IPS DF 4.7 (cell line): ENCODE data around the gene CCDC149.

Experiments
- DNase-seq: peaks from one replicate; pipeline ENCODE4 v3.0.0-alpha.2; 2013; ENCODE audit warnings: low spot score; ENCODE audit errors: extremely low read depth

The CCDC149 gene

GRCh38 chr4:24881508-24882196, 31.2 kb downstream of the CCDC149 start:
- no peak for DNase-seq

- no peak for DNase-seq
Observed at GRCh38 chr4:24880186-24880585, 32.7 kb downstream of the CCDC149 start.

GRCh38 chr4:24878636-24879016, 34.2 kb downstream of the CCDC149 start:
- no peak for DNase-seq

DNA sequence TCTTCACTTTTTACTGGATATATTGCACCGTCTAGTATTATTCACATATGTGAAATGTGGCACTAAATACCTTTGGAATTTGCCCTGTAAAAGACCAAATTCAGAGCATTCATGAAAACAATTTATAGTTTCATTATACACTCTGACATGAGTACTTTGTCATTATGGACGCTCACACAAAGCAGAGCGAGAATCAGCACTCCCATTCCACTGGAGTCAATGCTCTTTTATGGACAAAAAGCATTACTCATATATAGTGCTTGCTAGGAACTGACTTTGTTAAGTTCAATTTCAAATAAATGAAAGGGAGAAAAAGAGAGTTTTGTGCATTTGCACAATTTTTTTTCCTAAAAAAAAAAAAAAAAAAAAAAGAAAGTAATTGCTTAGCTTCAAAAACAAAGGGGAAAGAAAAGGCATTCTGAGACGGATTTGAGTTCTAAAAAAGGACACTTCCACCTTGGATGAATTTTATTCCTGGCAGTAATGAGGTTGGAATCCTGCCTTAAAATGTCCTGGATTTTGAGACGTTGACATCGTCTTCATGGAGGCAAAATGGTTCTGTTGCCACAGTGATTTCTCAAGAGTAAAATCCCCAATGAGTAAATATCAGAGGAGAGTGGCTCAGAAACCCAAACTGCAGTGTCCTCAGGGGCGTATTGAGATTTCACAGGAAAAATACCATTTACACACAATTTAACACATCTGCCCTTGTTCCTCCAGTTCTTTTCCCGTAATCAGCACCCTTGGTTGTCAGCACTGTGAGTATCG, 34.8 kb downstream of the CCDC149 start:
- DNase-seq: no peak

DNA sequence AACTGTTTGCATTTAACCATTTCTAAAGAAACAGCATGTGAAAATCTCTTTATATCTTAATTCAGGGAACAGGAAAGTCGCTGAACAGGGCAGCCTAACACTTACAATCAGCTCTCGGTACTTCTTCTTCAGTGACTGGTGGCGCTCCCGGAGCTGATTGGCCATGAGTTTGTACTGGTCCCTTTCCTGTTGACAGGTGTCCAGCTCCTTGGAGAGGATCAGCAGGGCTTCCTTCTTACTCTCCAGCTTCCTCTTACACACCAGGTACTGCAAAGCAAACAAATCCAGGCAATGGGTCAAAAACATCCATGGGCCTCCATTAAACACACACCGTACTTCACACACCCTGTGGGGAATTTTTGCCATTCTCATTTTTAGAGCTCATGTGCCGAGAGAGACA, 36.4 kb downstream of the CCDC149 start:
- no peak for DNase-seq

DNA sequence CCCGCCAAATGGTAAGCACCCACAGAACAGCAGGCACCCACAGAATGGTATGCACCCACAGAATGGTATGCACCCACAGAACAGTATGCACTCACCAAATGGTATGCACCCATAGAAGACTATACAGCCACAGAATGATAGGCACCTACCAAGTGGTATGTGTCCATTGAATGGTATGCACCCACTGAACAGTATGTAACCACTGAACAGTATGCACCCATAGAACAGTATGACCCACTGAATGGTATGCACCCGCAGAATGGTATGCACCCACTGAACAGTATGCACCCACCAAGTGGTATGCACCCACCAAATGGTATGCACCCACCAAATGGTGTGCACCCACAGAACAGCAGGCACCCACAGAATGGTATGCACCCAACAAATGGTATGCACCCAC, 40.1 kb downstream of the CCDC149 start:
- no peak for DNase-seq

- DNase-seq: no peak
Observed at GRCh38 chr4:24871210-24871609, 41.6 kb downstream of the CCDC149 start.

DNA sequence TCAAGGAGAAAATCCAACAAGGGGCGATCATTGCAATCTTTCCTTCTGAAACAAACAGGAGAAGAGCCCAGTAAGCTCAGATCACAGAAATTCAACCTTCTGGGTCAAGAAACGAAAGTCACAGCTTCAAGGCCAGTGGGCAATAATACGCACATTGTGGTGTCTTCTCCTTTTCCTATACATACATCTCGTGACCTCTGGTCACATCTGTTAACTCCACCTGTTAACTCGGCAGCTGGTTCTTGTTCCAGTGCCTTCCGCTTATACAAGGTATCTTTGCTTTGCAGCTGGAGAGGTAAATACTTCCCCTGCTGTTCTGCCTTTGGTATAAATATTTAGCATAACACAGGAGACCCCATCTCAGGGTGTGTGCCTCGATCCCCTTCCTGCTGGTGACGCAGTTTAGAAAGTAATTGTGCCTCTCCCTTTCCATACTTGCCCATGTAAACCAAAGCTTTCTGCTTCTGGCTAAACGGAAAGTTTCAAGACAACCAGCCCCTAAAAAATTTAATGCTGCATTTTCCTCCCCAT, 45.0 kb downstream of the CCDC149 start:
- DNase-seq: peak; percentile 38

GRCh38 chr4:24867251-24867650, 45.6 kb downstream of the CCDC149 start:
- DNase-seq: no peak

DNA sequence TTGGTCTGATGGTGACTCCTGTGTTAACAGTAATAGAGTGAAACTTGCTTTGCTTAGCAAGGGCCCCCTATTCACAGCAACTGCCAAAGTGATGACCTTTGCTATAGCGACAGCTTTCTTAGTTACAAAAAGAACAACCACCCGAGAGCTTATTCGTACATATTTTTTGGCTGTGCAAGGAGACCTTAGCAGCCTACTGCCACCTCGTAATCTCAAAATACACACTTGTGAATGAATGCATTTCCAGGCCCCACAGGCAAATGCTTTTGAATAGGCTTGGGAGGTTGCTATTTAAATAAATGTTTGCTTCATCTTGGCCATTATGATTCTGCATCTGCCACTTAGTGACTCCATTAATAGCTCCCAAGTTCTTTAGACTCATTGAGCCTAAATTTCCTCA, 47.4 kb downstream of the CCDC149 start:
- no peak for DNase-seq

- DNase-seq: no peak
Observed at GRCh38 chr4:24863799-24864198, 49.0 kb downstream of the CCDC149 start.

DNA sequence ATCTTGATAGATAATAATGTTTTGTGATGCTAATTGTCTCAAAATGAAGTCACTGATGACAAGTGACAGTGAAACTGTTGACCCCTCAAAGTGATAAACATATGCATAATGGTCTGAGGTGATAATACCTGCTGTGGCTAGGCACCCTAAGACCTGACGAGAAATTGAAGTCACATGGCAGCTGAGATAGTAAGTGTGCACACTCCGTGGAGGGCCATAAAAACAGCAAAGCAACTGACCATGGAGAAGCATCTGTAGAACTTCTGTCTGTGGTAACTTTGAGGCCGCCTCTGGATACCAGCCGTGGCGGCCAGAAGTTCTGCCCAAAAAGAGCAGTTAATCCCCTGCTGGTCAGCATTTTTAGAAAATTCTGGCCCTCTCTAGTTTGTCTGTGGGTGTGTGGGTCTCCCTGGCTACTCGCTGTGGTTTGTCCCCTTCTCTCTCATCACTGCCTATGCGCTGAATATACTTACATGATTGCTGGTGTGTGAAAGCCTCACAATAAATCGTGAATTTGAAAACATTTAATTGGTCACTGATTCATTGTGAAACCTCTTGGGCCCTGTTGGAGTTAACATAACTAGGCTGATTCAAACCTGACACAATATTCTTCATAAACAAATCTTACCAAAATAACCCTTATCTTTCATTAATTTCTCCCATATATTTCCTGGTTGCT, 50.6 kb downstream of the CCDC149 start:
- DNase-seq: no peak

GRCh38 chr4:24858550-24858949, 54.3 kb downstream of the CCDC149 start:
- no peak for DNase-seq

DNA sequence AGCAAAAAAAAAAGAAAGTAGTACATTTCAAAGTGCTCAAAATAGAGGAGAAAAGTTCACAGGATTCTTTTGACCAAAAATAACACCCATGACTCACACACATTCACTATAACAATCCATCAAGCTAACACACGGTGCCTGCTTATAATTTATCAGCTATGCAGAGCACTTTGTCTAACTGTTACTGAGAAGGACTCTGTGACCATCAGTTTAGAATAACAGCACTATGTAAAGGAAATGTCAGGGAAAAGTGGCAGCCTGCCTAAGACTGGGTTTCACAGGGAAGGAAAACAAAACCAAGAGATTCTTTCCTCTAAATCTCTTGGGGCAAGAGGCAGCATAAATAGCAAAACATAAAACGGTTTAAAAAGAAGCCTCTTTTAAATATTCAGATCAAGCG, 54.8 kb downstream of the CCDC149 start:
- no peak for DNase-seq

DNA sequence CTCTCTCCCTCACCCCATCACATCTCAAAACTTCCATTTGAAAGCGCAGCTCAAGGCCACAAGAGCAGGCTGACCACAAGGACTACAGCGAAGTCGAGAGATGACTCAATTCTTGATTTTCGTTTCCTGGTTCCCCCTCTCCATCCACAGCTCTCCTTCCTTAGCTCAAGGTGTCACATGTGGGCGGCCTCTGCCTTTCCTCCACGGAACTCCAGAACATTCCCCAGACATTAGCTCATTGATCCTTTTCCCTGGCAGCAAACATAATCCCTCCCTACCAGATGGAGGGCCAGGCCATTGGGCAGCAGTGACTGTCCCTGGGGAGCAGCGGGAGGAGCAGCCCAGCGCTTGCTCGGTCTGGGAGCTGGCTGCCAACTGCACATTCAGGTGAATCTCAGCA, 56.3 kb downstream of the CCDC149 start:
- DNase-seq: no peak

DNA sequence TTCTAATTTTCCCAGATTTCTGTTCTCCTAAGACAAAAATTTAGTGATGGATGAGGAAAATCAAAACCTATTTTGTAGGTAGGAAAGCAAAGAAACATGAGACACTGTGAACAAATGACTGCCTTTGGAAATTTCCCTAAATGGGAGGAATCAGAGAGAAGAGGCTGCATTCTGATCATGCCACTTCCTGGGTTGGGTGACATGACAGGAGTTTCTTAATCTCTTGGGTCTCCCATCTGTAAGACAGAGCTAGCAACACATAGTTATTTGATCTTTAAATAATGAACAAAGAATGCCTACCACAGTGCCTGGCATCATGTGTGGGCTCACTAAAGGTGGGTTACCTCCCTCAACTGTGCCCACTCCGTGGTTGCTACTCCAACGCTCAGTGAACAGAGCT, 57.1 kb downstream of the CCDC149 start:
- no peak for DNase-seq

GRCh38 chr4:24853142-24853541, 59.7 kb downstream of the CCDC149 start:
- no peak for DNase-seq

- DNase-seq: no peak
Observed at GRCh38 chr4:24850674-24851073, 62.2 kb downstream of the CCDC149 start.

GRCh38 chr4:24849756-24850155, 63.1 kb downstream of the CCDC149 start:
- DNase-seq: no peak

GRCh38 chr4:24849351-24849750, 63.5 kb downstream of the CCDC149 start:
- DNase-seq: no peak

DNA sequence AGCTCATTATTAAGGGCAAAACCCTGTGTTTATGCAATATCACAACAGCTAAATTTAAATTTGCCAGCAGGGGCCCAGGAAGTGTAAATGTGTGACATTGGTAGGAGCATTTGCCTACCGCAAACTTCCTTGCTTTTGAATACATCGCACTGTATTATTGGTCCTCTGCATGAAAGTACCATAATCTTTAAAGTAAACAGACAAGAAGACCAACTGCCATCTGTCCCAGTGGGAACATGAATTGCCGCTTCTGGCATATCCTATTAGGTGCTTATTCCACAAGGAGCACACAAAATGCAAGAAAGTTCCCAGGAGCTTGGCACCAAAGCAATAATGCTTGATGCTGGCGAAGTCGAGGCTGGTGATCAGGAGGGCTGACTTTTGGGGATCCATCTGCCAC, 66.1 kb downstream of the CCDC149 start:
- DNase-seq: no peak

DNA sequence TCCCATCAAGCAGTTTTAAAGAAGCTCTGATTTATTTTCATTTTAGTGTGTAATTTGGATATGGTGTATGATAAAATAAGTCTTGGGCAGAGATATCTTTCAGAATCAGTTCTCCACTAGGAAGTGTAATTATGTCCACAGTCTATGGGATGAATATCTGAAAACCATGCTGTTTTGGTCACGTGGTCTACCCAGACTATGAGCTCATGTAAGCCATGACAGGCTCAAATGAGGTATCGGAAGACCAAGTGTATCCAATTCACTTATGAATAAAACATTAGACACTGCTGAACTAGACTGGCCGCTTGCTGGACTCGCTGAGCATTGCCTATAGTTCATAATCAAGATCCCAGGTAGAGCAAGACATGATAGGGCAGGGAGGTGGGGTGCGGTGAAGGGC, 66.9 kb downstream of the CCDC149 start:
- DNase-seq: no peak
